GM19467 (cell line): ENCODE data around the gene ARVCF.

Source experiments
- ATAC-seq: cut with Tn5 transposase; IDR thresholded peaks from one replicate; pipeline ENCODE4 v1.9.1; 2021; ENCODE audit warnings: mild to moderate bottlenecking, moderate library complexity; ENCODE audit not compliant: unreplicated experiment

ARVCF gene

GRCh38 chr22:19976671-19977070, 40.0 kb downstream of the ARVCF start:
- no peak for ATAC-seq

- no peak for ATAC-seq
Observed at GRCh38 chr22:19975707-19976035, 41.0 kb downstream of the ARVCF start.

GRCh38 chr22:19974935-19975706, 41.5 kb downstream of the ARVCF start:
- no peak for ATAC-seq

- ATAC-seq: no peak
Observed at GRCh38 chr22:19974268-19974861, 42.3 kb downstream of the ARVCF start.

- no peak for ATAC-seq
Observed at GRCh38 chr22:19973551-19974267, 42.9 kb downstream of the ARVCF start.

- ATAC-seq: no peak
Observed at GRCh38 chr22:19972652-19973550, 43.7 kb downstream of the ARVCF start.

- no peak for ATAC-seq
Observed at GRCh38 chr22:19972251-19972650, 44.4 kb downstream of the ARVCF start.

GRCh38 chr22:19971276-19972124, 45.1 kb downstream of the ARVCF start:
- no peak for ATAC-seq

- no peak for ATAC-seq
Observed at GRCh38 chr22:19970479-19971275, 45.9 kb downstream of the ARVCF start.

- no peak for ATAC-seq
Observed at GRCh38 chr22:19970031-19970478, 46.6 kb downstream of the ARVCF start.

DNA sequence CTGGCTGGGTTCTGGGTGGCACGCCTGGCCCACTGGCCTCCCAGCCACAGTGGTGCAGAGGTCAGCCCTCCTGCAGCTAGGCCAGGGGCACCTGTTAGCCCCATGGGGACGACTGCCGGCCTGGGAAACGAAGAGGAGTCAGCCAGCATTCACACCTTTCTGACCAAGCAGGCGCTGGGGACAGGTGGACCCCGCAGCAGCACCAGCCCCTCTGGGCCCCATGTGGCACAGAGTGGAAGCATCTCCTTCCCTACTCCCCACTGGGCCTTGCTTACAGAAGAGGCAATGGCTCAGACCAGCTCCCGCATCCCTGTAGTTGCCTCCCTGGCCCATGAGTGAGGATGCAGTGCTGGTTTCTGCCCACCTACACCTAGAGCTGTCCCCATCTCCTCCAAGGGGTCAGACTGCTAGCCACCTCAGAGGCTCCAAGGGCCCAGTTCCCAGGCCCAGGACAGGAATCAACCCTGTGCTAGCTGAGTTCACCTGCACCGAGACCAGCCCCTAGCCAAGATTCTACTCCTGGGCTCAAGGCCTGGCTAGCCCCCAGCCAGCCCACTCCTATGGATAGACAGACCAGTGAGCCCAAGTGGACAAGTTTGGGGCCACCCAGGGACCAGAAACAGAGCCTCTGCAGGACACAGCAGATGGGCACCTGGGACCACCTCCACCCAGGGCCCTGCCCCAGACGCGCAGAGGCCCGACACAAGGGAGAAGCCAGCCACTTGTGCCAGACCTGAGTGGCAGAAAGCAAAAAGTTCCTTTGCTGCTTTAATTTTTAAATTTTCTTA, 47.3 kb downstream of the ARVCF start:
- no peak for ATAC-seq

DNA sequence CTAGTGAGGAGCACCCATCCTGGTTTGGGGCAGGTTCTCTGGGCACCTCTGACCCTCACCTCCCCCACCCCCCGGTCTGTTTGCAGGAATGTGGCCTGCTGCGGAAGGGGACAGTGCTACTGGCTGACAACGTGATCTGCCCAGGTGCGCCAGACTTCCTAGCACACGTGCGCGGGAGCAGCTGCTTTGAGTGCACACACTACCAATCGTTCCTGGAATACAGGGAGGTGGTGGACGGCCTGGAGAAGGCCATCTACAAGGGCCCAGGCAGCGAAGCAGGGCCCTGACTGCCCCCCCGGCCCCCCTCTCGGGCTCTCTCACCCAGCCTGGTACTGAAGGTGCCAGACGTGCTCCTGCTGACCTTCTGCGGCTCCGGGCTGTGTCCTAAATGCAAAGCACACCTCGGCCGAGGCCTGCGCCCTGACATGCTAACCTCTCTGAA, 48.2 kb downstream of the ARVCF start:
- no peak for ATAC-seq

GRCh38 chr22:19967850-19968449, 48.7 kb downstream of the ARVCF start:
- no peak for ATAC-seq

- no peak for ATAC-seq
Observed at GRCh38 chr22:19966908-19967750, 49.5 kb downstream of the ARVCF start.

- no peak for ATAC-seq
Observed at GRCh38 chr22:19965771-19966709, 50.6 kb downstream of the ARVCF start.
